Stimulated activated CD4-positive, alpha-beta T cell treated with anti-CD3 and anti-CD28 coated beads, Interleukin-2, amount 100 ng/mL, for 48 hours (primary cell): ENCODE results near the gene CUL4B.
A peak's percentile ranks its signal among the peaks of the same experiment; 100 is the strongest.
"Not testable (repeated sequence)": the region's sequence is repeated elsewhere in the genome, so short reads cannot be mapped to it uniquely, and the experiment has no call there.

ENCODE experiments used
- DNase-seq, 2 donors: peaks; one replicate each; pipeline ENCODE4 v3.0.0-alpha.2; 2020

CUL4B gene

GRCh38 chrX:120560842-120561633 lies at the start of gene CUL4B:
CUL4B (minus strand) TSS chrX:120560962; CDS start chrX:120560638, 324 bp downstream.
- peak; percentile 75 to 76 for DNase-seq

DNA sequence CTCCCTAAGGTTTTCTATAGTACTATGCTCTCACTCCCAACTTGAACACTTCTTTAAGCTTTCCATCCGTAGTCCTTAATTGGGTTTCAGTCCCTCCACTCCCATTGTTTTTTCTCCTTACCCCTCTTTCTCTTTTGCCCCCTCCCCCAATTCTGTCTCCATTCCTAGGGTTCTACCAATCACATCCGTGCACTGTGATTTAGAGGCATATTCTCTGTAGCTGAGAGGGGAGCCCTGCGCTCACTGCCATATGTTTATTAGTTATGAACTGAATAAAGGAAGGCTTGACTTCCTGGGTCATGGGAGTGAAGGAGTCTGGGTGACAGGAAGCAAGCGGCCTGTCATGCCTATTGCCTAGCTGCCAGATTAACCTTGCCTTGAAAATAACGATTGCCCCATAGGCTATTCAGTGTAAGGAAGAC lies 43.6 kb upstream of the CUL4B start:
- peak in 1 of 2 donors; percentile 1 for DNase-seq

DNA sequence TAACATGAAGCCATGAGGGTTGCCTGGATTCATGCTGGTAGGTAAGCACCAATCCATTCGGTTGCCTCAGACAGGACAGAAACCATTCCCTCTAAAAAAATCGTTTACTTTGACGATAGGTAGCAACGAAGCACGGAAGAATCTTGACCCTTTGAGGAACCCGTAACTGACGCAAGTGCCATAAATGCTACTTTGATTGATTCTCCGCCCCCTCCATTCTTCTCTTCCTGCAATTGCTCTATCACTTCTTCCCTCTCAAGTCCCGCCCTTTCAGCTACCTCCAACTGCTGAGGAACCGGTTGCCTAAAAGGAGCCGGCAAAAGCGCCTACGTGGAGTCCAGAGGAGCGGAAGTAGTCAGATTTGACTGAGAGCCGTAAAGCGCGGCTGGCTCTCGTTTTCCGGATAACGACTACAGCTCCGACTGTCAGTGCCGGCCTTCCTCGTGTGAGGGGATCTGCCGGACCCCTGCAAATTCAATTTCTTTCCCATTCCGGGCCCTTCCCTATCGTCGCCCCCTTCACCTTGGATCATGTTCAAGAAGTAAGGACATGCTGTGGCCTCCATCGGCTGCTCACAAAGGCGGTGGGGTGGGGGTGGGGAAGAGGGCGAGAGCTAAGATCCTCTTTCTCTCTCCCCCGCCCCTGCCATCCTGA lies 43.1 kb upstream of the CUL4B start, which contains the start of gene MCTS1:
TSS of gene MCTS1 (plus strand) at position 395 of the 654 bp plus-strand sequence. CDS start at position 531, 136 bp downstream.
- peak; percentile 51 to 60 for DNase-seq

GRCh38 chrX:120585702-120586101 lies 24.9 kb upstream of the CUL4B start:
- no peak for DNase-seq

DNA sequence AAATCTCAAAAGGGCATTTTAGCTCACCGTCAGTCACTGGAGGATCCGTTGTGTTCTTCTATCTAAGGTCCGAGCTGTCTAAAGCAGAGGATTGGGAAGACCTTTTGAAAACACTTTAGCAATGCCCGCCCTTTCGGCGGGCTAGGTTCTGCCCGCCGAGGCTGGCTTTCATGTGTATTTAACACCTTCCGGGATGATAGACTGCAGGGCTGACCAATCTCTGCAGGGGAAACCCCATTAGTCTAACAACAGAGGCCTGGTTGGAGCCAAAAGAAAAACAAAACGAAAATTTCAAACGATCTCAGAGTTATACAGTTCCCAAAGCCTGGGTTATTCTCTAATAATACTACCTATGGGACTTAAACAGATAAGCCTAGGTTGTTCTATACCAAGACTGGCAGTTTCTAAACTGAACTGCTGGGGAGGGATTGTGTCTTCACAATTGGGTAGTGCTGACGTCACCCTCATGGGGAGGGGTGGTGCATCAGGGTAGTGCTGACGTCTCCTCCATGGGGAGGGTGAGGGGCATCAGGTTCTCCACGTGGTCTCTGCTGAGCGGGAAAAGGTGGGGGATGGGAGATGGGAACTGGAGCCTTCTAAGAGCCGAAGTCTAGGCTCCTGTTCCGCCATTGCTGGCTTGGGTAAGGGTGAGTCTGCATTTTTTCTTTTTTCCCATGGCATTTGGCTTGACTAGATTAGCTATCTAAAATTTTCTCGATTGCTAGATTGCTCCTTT lies 14.8 kb upstream of the CUL4B start:
- no peak for DNase-seq

DNA sequence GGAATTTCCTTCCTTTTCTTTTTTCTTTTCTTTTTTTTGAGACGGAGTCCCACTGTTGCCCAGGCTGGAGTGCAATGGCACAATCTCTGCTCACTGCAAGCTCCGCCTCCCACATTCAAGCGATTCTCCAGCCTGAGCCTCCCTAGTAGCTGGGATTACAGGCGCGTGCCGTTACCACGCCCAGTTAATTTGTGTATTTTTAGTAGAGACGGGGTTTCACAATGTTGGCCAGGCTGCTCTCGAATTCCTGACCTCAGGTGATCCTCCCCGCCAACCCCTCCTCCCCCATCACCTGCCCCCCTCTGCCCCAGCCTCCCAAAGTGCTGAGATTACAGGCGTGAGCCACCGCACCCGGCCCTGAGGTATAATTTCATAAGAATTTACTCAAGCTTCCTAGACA lies 13.0 kb upstream of the CUL4B start:
- DNase-seq, result not testable (repeated sequence)

DNA sequence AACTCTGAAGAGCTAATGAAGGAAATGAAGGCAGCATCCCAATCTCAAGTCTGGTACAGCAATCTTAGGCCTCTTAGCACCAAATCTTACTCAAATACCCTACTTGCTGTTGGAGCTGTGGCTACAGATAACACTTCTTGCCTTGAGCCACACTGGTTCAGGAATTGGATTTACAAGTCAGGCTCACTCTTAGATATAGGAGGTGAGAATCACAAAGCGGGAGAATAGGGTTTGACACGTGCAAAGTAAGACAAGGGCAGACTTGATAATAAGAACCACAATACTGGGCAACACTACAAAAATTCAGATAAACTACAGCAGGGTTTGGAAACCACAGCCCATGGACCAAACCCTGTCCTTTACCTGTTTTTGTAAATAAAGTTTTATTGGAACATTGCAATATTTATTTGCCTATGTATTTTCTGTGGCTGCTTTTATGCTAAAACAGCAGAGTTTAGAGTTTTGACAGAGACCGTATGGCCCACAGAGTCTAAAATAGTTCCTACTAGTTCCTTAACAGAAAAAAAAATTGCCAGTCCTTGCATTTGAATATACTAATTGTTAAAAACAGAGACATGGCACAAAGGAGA lies 9.3 kb upstream of the CUL4B start:
- no peak for DNase-seq

DNA sequence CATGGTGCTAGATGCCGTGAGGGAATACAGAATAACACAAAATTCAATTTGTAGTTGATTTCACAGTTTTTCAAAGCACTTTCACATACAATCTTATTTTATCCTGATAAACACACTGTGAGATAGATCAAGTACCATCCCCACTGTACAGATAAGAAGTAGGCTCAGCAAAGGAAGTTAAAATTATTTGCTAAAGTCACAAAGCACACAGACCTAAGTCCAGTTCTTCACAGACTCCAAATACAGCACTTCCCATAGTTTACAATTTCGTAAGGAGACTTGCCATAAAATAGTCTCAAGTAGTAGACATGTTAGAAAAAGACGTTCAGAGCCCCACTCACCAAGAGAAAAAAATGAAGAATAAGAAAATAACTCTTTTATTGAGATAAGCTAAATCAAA lies 7.8 kb upstream of the CUL4B start:
- DNase-seq, result no peak

DNA sequence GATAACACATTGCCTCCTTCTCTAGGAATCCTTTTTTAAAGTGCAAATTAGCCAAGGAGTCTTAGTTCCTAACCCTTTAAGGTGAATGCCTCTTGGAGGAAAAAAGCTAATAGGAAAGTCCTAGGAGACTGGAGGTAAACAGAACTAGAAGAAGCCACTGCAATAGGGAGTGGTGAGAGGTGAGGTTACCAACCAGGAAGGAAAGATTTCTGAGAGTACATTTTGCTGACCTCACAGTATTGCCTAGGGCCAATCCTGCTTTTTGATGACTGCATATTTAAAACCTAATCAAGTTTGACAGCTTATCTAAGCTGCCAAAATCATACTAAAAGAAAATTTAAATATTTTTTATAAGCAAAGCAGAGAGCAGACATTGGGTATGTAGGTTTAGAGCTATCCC lies 7.3 kb upstream of the CUL4B start:
- DNase-seq, result no peak

DNA sequence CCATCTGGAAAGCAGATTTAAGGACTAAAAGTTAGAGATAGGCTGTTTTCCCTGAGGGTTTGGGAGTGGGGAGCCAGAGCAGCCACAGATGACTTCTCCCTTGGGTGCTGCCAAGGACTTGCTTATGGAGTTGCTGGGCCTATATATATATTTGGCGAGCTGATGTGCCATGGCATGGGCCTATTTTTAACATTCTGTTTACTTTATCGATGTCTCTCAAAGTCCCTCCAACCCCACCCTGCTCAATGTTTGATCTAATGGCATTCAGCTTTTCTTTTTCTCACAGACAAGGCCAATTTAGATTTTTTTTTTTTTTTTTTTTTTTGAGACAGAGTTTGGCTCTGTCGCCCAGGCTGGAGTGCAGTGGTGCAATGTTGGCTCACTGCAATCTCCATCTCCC lies 6.1 kb upstream of the CUL4B start:
- DNase-seq, result no peak

- no peak for DNase-seq
Measured at GRCh38 chrX:120564925-120565324, 4.2 kb upstream of the CUL4B start.

GRCh38 chrX:120562569-120562926 lies 1.8 kb upstream of the CUL4B start:
- DNase-seq, result no peak

GRCh38 chrX:120561634-120562568 lies 1.1 kb upstream of the CUL4B start:
- no peak for DNase-seq

DNA sequence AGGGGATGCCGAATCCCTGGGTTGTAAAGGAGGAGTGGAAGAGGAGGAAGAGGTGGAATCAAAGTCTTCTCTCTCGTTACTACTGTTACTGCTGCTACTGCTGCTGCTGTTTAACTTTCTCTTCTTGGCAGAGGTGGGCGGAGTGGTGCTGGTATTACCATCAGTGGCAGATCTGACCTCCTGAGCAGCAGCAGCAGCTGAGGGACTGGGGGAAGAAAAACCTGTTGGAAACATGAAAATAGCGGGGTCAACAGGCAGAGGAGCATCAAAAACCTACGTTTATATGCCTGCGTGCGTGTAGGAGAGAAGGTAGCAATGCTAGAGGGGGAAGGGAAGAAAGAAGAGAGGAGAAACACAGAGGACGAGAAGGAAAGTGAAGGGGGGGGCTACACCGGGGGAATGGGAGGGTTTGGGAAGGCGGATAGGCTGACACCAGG lies 339 bp downstream of the CUL4B start:
- DNase-seq, result peak in 1 of 2 donors; percentile 21

GRCh38 chrX:120559804-120560203 lies 958 bp downstream of the CUL4B start:
- DNase-seq, result no peak

DNA sequence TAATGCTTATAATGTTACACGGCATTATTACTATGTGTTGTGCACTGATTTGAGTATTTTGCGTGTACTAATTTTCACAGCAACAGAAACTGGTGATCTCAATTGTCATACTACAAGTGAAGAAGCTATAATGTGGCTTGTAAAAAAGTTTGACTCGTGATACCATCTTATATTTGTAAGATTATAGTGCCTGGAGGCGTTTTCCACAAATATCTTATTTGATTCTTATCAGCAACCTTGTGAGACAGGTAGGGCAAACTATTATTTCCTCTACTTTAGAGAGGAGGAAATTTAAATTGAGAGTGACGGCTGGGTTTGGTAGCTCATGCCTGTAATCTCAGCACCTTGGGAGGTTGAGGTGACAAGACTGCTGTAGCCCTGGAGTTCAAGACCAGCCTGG lies 4.5 kb downstream of the CUL4B start:
- DNase-seq, result no peak

DNA sequence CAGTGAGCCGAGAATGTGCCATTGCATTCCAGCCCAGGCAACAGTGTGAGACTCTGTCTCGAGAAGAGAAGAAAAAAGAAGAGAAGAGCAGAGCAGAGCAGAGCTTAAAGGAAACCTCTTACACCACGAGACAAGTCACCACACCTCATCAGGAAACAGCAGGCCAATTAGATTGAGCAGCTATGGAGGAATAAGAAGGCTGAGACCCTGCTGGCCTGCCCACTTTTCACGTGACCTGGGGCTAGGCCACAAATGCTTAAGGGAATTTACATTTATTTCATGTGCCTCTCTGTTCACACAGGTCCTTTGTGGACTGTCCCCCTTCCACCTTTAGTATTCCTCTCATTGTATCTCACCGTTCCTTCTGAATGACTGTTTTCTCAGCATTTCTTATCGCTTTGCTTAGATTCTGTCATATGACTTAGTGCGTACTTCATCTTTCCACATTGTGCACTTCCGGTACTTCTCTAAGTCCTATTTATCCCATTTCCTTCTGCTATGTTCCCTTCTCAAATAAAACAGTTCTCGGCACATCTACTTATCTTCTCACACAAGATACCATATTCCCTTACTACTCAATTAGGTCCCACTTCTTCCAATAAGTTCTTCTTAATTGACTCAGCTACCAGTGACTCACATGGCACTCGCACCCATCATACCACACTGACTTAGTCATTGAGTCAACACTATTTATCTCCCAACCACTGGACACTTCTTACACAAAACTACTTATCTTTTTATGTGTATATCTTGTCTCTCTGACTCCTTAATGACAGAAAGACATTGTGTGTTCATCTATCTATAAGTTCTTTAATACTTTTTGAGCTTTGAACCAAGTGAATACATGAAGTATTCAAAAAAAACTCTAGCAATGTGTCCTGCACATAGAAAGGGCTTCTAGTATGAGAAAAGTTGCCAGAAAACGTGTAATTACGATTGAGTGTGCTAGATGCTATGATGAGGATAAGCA lies 11.0 kb downstream of the CUL4B start:
- DNase-seq, result no peak

DNA sequence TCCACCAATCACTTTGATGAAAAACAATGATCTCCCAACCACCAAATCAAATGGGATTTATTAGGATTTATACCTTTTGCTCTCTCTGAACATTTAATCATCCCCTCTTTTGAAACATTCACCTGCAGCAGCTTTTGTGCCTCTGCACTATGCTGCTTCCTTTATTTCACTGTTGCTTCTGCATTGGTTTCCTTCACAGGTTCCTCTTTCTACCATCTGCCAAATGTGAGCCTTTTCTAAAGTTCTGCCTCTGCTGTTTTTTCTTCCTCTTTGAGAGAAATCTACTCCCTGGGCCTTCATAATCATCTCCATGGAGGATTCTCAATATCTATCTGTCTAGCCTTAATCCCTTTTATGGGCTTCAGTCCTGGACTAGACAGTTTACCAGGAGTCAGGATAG lies 24.7 kb downstream of the CUL4B start:
- DNase-seq, result no peak

DNA sequence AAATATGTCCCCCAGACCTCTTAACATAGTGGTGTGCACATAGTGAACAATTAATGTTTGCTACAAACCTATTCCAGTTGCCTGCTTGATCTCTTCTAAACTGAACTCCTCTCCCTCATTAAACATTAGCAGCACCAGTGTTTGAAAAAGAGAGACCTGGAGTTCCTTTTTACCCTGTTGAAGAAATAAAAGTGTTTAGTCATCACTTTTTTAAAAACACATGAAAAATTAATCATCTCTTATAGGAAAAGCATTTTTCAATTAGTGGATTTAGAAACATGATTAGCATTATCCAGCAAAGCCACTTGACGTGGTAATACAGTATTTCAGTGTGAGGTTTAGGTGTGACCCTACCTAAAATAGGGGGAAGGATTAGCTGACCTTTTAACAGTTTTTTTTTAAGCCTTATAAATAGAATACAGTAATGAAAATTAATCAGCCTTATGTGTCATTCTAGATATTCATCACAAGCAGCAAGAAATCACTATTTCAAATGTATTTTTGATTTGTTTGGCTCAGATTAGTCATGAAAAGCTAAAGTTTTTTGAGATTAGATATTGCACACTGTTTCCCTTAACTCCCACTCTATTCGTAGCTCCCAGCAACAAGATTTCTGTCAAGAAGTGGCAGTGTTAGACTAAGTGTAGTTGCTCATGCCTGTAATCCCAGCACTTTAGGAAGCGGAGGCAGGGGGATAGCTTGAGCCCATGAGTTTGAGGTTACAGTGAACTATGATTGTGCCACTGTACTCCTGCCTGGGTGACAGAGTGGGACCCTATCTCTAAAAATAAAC lies 26.2 kb downstream of the CUL4B start:
- DNase-seq, result no peak

- DNase-seq, result no peak
Measured at GRCh38 chrX:120522820-120523219, 37.9 kb downstream of the CUL4B start.
